Mucosa of gallbladder (tissue), 1 donor: ENCODE measurements around the gene NSG1. TPM values are rescaled to one million over a fixed set of nuclear protein-coding genes. Genes with fewer than 3 reads are reported as not detected.
"Not testable (repeated sequence)": the region's sequence is repeated elsewhere in the genome, so short reads cannot be mapped to it uniquely, and the experiment has no call there.

ENCODE experiments used
- DNase-seq: peaks from one replicate; pipeline ENCODE4 v3.0.0-alpha.2; 2020; ENCODE audit warnings: low spot score
- total RNA-seq: library from RNA; stranded (reverse); gene quantifications from one replicate; pipeline ENCODE4 v1.2.1, GENCODE V29; 2021
- donor health status: DM: no; HTN: no; CAD: no.

NSG1 gene
- total RNA-seq, 1 donor from 2014 or later, result 1.6 TPM

- no peak for DNase-seq
Measured at GRCh38 chr4:4432341-4433125, 45.6 kb downstream of the NSG1 start.

- DNase-seq, result no peak
Measured at GRCh38 chr4:4433941-4434340, 47.0 kb downstream of the NSG1 start.

- DNase-seq, result no peak
Measured at GRCh38 chr4:4436244-4436823, 49.4 kb downstream of the NSG1 start.

GRCh38 chr4:4437798-4438470 lies 51.0 kb downstream of the NSG1 start:
- no peak for DNase-seq

- no peak for DNase-seq
Measured at GRCh38 chr4:4438891-4439290, 52.0 kb downstream of the NSG1 start.

GRCh38 chr4:4439782-4440181 lies 52.9 kb downstream of the NSG1 start:
- DNase-seq, result no peak

- DNase-seq, result no peak
Measured at GRCh38 chr4:4440333-4441061, 53.6 kb downstream of the NSG1 start.

GRCh38 chr4:4443821-4444220 lies 56.9 kb downstream of the NSG1 start:
- DNase-seq, result no peak

GRCh38 chr4:4446434-4446833 lies 59.5 kb downstream of the NSG1 start:
- DNase-seq, result no peak

- DNase-seq, result no peak
Measured at GRCh38 chr4:4455210-4455865, 68.4 kb downstream of the NSG1 start.

GRCh38 chr4:4456351-4456750 lies 69.4 kb downstream of the NSG1 start:
- no peak for DNase-seq

GRCh38 chr4:4456816-4457578 lies 70.1 kb downstream of the NSG1 start:
- no peak for DNase-seq

- no peak for DNase-seq
Measured at GRCh38 chr4:4457803-4458553, 71.1 kb downstream of the NSG1 start.

GRCh38 chr4:4459181-4459580 lies 72.3 kb downstream of the NSG1 start:
- no peak for DNase-seq

GRCh38 chr4:4460759-4461158 lies 73.9 kb downstream of the NSG1 start:
- DNase-seq, result no peak

GRCh38 chr4:4461178-4461577 lies 74.3 kb downstream of the NSG1 start:
- no peak for DNase-seq

GRCh38 chr4:4461850-4462249 lies 74.9 kb downstream of the NSG1 start:
- DNase-seq, result peak; percentile 48

GRCh38 chr4:4462970-4463369 lies 76.1 kb downstream of the NSG1 start:
- DNase-seq, result no peak

- DNase-seq, result not testable (repeated sequence)
Measured at GRCh38 chr4:4465238-4465637, 78.3 kb downstream of the NSG1 start.
